ENCODE data around the gene CEACAM3. TPM values are rescaled to one million over a fixed set of nuclear protein-coding genes. Genes with fewer than 3 reads are reported as not detected.

Gene CEACAM3
- total RNA-seq, 6 experiments from 2014 or later: not detected

DNA sequence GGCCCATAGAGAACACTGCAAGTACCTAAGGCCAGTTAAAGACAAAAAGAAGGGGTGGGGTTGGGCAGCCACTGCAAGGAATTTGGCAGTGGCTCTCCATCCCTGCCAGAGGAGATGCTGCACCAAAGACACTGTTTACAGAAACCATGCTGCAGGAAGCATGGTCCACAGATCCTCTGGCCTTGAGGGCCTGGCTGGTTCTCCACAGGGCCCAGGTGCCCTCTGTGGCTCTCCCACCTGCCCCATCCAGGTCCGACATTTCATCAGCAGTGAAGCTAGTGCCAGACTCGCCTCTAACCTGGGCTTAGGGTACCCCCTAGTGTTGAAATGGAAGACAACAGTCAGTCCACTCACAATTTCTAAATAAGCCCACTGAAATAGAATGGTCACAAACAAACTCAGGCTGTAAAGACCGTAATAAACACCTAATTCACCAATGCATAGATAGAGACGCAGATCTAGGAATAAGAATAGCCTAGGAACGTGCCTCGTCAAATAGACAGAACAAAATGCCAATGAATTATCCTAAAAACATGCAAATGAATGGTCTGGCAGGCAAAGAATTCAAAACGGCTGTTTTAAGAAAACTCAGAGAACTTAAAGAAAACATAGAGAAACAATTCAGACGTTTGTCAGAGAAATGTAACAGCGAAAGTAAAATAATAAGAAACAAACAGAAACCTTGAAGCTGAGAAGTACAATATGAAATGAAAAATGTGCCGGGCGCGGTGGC, 24.8 kb downstream of the CEACAM3 start:
- no peak overlapping the region for H3K4me3 Mint-ChIP-seq
- peaks cover 26% of the 10 kb centered on the region for H3K27me3 Mint-ChIP-seq (ENCODE audit: insufficient read depth)
- no peaks in the 10 kb centered on the region for H3K36me3 Mint-ChIP-seq (ENCODE audit: low read depth)
- H3K27ac Mint-ChIP-seq: no peak overlapping the region
- TF ChIP-seq, protein P1, sequence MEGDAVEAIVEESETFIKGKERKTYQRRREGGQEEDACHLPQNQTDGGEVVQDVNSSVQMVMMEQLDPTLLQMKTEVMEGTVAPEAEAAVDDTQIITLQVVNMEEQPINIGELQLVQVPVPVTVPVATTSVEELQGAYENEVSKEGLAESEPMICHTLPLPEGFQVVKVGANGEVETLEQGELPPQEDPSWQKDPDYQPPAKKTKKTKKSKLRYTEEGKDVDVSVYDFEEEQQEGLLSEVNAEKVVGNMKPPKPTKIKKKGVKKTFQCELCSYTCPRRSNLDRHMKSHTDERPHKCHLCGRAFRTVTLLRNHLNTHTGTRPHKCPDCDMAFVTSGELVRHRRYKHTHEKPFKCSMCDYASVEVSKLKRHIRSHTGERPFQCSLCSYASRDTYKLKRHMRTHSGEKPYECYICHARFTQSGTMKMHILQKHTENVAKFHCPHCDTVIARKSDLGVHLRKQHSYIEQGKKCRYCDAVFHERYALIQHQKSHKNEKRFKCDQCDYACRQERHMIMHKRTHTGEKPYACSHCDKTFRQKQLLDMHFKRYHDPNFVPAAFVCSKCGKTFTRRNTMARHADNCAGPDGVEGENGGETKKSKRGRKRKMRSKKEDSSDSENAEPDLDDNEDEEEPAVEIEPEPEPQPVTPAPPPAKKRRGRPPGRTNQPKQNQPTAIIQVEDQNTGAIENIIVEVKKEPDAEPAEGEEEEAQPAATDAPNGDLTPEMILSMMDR (IDR thresholded peaks at IDR 0.05): peak; percentile 82
- peak; percentile 23 for DNase-seq
- no peaks in the 10 kb centered on the region for H3K4me1 Mint-ChIP-seq (ENCODE audit: low read depth)
- H3K9me3 Mint-ChIP-seq: no peaks in the 10 kb centered on the region

DNA sequence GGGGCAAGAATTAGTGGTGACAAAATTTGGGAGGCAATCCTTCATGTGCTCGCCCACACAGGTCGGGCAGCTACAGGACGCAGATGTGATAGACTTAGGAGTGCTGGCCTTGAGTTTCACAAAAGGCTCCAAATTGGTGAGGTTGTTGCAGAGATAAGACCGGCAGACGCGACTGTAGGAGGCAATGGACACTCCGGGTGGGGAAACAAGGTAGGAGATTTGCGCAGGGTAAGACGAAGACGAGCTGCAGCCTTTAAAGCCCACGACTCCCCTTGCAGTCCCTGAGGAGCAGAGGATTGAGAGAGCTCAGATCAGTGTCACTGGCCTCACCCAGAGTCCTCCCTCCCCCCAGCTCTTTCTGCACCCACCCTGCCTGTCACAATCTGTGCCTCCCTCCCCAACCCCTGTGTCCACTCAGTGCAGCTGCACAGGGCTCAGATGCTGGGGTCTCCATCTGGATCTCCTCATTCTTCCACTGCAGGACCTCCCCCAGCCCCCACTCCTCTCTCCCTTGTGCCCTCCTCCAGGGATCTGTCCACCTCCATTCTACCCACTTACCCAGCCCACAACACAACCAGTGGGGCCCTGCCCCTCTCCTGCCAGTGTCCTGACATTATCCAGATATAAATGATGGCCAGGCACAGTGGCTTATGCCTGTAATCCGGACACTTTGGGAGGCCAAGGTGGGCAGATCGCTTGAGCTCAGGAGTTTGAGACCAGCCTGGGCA, 41.8 kb downstream of the CEACAM3 start:
- Mint-ChIP-seq H3K27ac (no peak overlapping the region), H3K4me1 (ENCODE audit: low read depth) (no peaks in the 10 kb centered on the region), H3K4me3 (no peak overlapping the region), H3K36me3 (ENCODE audit: low read depth) (no peaks in the 10 kb centered on the region), H3K27me3 (ENCODE audit: insufficient read depth) (peaks cover 24% of the 10 kb centered on the region), H3K9me3 (no peaks in the 10 kb centered on the region)
- TF ChIP-seq, protein P1 (IDR thresholded peaks at IDR 0.05): no peak
- DNase-seq: no peak

DNA sequence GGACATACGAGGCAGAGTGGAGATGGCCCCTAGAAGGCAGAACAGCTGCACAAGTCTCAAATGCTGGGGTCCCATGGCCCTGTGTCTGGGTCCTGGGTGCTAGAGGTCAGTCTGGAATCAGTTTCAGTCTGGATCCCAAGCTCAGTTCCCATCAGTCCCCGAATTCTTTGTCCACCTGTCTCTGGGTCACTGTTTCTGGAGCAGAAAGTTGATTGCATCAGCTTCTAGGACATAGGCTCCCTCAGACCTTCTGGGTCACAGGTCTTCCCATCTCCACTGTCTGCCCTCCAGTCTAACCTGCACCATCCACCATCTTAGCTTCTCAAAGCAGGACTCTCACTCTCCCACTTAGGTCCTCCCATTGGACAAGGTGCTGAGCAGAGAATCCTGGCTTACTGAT, 42.8 kb downstream of the CEACAM3 start:
- H3K9me3 Mint-ChIP-seq: peaks cover 2% of the 10 kb centered on the region
- TF ChIP-seq, protein P1 (IDR thresholded peaks at IDR 0.05): no peak
- no peaks in the 10 kb centered on the region for H3K36me3 Mint-ChIP-seq (ENCODE audit: low read depth)
- no peak overlapping the region for H3K27ac Mint-ChIP-seq
- no peak overlapping the region for H3K4me3 Mint-ChIP-seq
- no peaks in the 10 kb centered on the region for H3K4me1 Mint-ChIP-seq (ENCODE audit: low read depth)
- peaks cover 27% of the 10 kb centered on the region for H3K27me3 Mint-ChIP-seq (ENCODE audit: insufficient read depth)
- DNase-seq: no peak

DNA sequence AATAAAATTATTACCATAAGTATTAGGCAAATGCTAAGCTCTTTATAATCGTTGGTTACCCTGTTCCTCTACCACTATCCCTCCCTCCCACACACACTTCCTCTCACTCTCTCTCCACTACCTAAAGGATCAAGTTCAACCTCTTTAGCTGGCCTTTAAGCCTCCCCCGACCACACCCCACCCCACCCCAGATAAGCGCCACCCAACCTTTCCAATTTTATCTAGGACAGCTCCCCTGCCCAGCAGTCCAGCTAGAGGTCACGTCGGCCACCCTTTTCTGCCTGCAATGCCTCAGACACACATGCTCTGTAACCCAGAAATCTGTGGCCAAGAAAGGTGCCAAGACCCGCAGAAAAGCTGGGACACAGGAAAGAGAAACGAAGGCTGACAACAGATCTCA, 47.0 kb downstream of the CEACAM3 start:
- Mint-ChIP-seq H3K36me3 (ENCODE audit: low read depth) (no peaks in the 10 kb centered on the region), H3K27me3 (ENCODE audit: insufficient read depth) (peaks cover 26% of the 10 kb centered on the region), H3K9me3 (peaks cover 5% of the 10 kb centered on the region), H3K4me3 (no peak overlapping the region), H3K27ac (no peak overlapping the region), H3K4me1 (ENCODE audit: low read depth) (no peaks in the 10 kb centered on the region)
- DNase-seq: no peak
- TF ChIP-seq, protein P1 (IDR thresholded peaks at IDR 0.05): no peak

DNA sequence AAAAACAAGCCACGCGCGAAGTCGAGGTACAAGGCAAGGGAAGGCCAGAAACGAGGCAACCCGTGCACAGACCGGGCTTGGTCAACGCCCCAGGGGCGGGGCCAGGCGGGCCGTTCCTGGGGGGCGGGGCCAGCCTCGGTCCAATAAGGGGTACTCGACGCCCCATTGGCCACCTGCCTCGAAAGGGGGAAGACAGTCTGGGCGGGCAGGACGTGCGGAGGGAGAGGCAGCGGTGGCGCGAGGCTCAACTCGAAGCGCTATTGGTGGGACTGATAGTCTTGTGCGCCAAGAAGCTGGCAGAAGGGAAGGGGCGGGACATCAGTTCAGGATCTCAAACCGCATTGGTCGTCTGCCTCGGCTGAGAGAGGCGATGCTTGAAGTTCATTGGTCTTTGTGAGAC, 48.2 kb downstream of the CEACAM3 start, which contains the start of gene LYPD4:
LYPD4 (minus strand) TSS at position 83 of the 400 bp plus-strand sequence. CDS start 5,398 bp downstream, outside the sequence.
- no peak for DNase-seq
- H3K27me3 Mint-ChIP-seq (ENCODE audit: insufficient read depth): peaks cover 30% of the 10 kb centered on the region
- peaks cover 5% of the 10 kb centered on the region for H3K9me3 Mint-ChIP-seq
- TF ChIP-seq, protein P1 (IDR thresholded peaks at IDR 0.05): no peak
- no peak within 1 kb of the TSS for H3K27ac Mint-ChIP-seq
- no peaks in the 10 kb centered on the region for H3K36me3 Mint-ChIP-seq (ENCODE audit: low read depth)
- H3K4me1 Mint-ChIP-seq (ENCODE audit: low read depth): no peaks in the 10 kb centered on the region
- H3K4me3 Mint-ChIP-seq: no peak within 1 kb of the TSS

Data from HFFc6 (cell line).